RWPE2 (cell line): ENCODE data around the gene RAI1.
A peak's percentile ranks its signal among the peaks of the same experiment; 100 is the strongest.

ENCODE experiments used
- ATAC-seq: fragments of 200-7000 bp; cut with Tn5 transposase; 3 replicates; pipeline ENCODE4 v1.9.1; 2021; ENCODE audit warnings: low read depth
- DNase-seq: peaks from one replicate; pipeline ENCODE4 v3.0.0-alpha.2; 2020; ENCODE audit warnings: low spot score
- H3K27ac ChIP-seq: fragments of 450-650 bp; 2 replicates; pipeline ENCODE4 v1.5.1; 2017; ENCODE audit warnings: mild to moderate bottlenecking; ENCODE audit not compliant: poor library complexity, severe bottlenecking
- H3K27me3 ChIP-seq: fragments of 250-450 bp; sonication (Bioruptor Pico); 2 replicates; pipeline ENCODE4 v1.5.1; 2021; ENCODE audit warnings: mild to moderate bottlenecking, moderate library complexity; ENCODE audit not compliant: insufficient read depth, poor library complexity, severe bottlenecking
- H3K36me3 ChIP-seq: fragments of 250-450 bp; sonication (Bioruptor Pico); 2 replicates; pipeline ENCODE4 v1.5.1; 2020; ENCODE audit warnings: low read depth, mild to moderate bottlenecking, moderate library complexity
- H3K4me1 ChIP-seq: fragments of 250-450 bp; sonication (Bioruptor Pico); 2 replicates; pipeline ENCODE4 v1.5.1; 2021; ENCODE audit warnings: mild to moderate bottlenecking, moderate library complexity; ENCODE audit not compliant: insufficient read depth, poor library complexity, severe bottlenecking
- H3K4me3 ChIP-seq: fragments of 250-450 bp; sonication (Bioruptor Pico); 2 replicates; pipeline ENCODE4 v1.5.1; 2021; ENCODE audit warnings: mild to moderate bottlenecking, moderate library complexity; ENCODE audit not compliant: severe bottlenecking
- H3K9me3 ChIP-seq: fragments of 250-450 bp; sonication (Bioruptor Pico); 2 replicates; pipeline ENCODE4 v1.5.1; 2021; ENCODE audit warnings: mild to moderate bottlenecking, moderate library complexity; ENCODE audit not compliant: severe bottlenecking
- CTCF ChIP-seq: fragments of 450-650 bp; IDR thresholded peaks from one replicate; pipeline ENCODE4 v1.5.1; 2017; ENCODE audit warnings: mild to moderate bottlenecking, moderate library complexity; ENCODE audit not compliant: poor library complexity, severe bottlenecking

The RAI1 gene

DNA sequence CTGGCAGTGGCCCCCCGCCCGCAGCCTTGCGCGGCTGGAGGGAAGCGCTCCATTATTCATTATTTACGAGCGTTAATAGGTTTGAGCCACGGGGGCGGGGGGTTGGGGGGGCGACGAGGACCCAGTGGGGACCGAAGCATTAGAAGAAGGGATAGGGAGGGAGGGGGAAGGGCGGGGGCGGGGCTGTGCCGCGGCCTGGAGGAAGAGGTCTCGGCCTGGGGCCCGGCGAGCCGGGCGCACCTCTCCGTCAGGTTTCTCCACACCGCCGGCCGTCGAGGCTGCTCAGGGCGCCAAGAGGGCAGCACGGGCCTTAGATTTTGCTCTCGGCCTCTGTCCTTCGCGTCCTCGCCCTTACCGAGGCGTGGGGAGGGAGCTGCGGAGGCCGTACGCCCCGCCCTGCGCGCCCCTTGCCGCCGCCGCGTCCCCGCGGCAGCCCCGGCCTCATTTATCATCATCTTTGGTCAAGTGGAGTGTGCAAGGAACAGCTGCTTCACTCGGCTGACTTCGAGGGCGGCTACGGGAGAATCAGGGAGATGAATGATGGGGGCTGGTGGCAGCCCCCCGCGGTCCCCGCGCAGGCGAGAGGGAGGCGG lies 101.4 kb downstream of the RAI1 start:
- peaks cover 19% of the 10 kb centered on the region for H3K4me1 ChIP-seq
- H3K36me3 ChIP-seq = no peaks in the 10 kb centered on the region
- no peak for TF ChIP-seq CTCF
- DNase-seq (no peak), ATAC-seq (peak; percentile 6)
- no peaks in the 10 kb centered on the region for H3K27me3 ChIP-seq
- no peaks in the 10 kb centered on the region for H3K9me3 ChIP-seq
- H3K27ac ChIP-seq = peak overlapping the region; percentile 75
- peak overlapping the region; percentile 34 for H3K4me3 ChIP-seq

DNA sequence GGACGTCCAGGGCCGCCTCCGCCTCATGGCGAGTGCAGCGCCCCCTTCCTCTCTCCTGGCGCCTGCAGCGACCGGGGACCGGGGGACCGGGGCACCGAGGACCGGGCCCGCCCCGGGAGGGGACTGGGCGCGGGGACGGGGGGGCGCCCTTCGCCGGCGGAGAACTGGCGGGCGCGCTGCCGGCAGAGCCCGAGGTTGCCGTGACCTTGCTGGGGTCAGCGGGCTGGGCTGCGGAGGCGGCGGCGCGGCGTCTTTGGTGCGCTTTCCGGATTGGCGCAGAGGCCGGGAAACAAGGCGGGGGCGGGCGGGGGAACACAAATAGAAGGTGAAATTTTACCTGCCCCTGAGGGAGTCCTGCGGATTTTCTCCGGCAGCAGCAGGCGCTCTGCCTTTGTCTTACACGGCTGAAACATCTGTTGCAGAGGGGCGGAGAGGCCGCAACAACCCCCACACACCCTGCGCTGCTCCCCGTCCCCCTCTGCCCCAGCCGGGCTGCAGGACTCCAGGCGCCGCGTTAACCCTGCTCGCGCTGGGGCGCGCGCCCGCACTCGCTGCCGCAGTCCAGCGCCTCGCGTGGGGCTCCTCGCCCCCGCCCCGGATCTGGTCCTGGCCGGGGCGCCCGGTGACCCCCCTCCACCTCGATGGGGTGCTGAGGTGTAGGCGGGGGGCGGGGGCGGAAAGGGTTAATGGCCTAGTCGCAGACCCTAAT lies 102.0 kb downstream of the RAI1 start:
- peak overlapping the region; percentile 75 for H3K27ac ChIP-seq
- TF ChIP-seq CTCF = peak; percentile 23
- DNase-seq = no peak
- H3K4me3 ChIP-seq = peak overlapping the region; percentile 34
- H3K36me3 ChIP-seq = no peaks in the 10 kb centered on the region
- no peaks in the 10 kb centered on the region for H3K9me3 ChIP-seq
- peaks cover 19% of the 10 kb centered on the region for H3K4me1 ChIP-seq
- H3K27me3 ChIP-seq = no peaks in the 10 kb centered on the region
- ATAC-seq = peak; percentile 26

GRCh38 chr17:17783825-17784656 lies 102.8 kb downstream of the RAI1 start:
- DNase-seq (no peak), ATAC-seq (no peak)
- Histone ChIP-seq H3K27ac (peak overlapping the region; percentile 75), H3K27me3 (no peaks in the 10 kb centered on the region), H3K4me1 (peaks cover 19% of the 10 kb centered on the region), H3K9me3 (no peaks in the 10 kb centered on the region), H3K36me3 (no peaks in the 10 kb centered on the region), H3K4me3 (no peak overlapping the region)
- TF ChIP-seq CTCF = no peak

- Histone ChIP-seq H3K27ac (no peak overlapping the region), H3K4me3 (no peak overlapping the region), H3K27me3 (no peaks in the 10 kb centered on the region), H3K9me3 (no peaks in the 10 kb centered on the region), H3K4me1 (peaks cover 19% of the 10 kb centered on the region), H3K36me3 (no peaks in the 10 kb centered on the region)
- no peak for DNase-seq
- TF ChIP-seq CTCF = no peak
- no peak for ATAC-seq
Observed at GRCh38 chr17:17784657-17785267, 103.5 kb downstream of the RAI1 start.
